ENCODE results near the gene B3GAT1.

GRCh38 chr11:134450186-134450585 is 38.1 kb upstream of the B3GAT1 start:
- TF ChIP-seq CTCF (IDR thresholded peaks at IDR 0.05; ENCODE audit: low read depth, low read length, poor library complexity, severe bottlenecking) (no peak), EZH2phosphoT487 (IDR thresholded peaks at IDR 0.05; ENCODE audit: borderline replicate concordance, low read length) (no peak)

Measured in DOHH2 (cell line).